Measurements from ENCODE around the gene GYPC.
"Not testable (repeated sequence)": the region's sequence is repeated elsewhere in the genome, so short reads cannot be mapped to it uniquely, and the experiment has no call there.

The GYPC gene

GRCh38 chr2:126672980-126673605 lies 17.1 kb downstream of the GYPC start:
- DNase-seq, result no peak

GRCh38 chr2:126674075-126674744 lies 18.3 kb downstream of the GYPC start:
- DNase-seq, result no peak

GRCh38 chr2:126675637-126676036 lies 19.7 kb downstream of the GYPC start:
- DNase-seq, result no peak

GRCh38 chr2:126676221-126677175 lies 20.5 kb downstream of the GYPC start:
- no peak for DNase-seq

- no peak for DNase-seq
Measured at GRCh38 chr2:126677176-126677538, 21.2 kb downstream of the GYPC start.

GRCh38 chr2:126678269-126679065 lies 22.5 kb downstream of the GYPC start:
- DNase-seq, result no peak

- DNase-seq, result no peak
Measured at GRCh38 chr2:126679094-126679713, 23.2 kb downstream of the GYPC start.

- DNase-seq, result no peak
Measured at GRCh38 chr2:126681505-126681904, 25.5 kb downstream of the GYPC start.

GRCh38 chr2:126685629-126686028 lies 29.7 kb downstream of the GYPC start:
- DNase-seq, result no peak

GRCh38 chr2:126686286-126686685 lies 30.3 kb downstream of the GYPC start:
- no peak for DNase-seq

GRCh38 chr2:126686841-126687485 lies 31.0 kb downstream of the GYPC start:
- no peak for DNase-seq

GRCh38 chr2:126687503-126687902 lies 31.5 kb downstream of the GYPC start:
- no peak for DNase-seq

GRCh38 chr2:126688594-126688993 lies 32.6 kb downstream of the GYPC start:
- not testable (repeated sequence) for DNase-seq

- DNase-seq, result not testable (repeated sequence)
Measured at GRCh38 chr2:126692241-126692640, 36.3 kb downstream of the GYPC start.

- DNase-seq, result not testable (repeated sequence)
Measured at GRCh38 chr2:126692934-126693592, 37.1 kb downstream of the GYPC start.

- no peak for DNase-seq
Measured at GRCh38 chr2:126696644-126697520, 40.9 kb downstream of the GYPC start.

GRCh38 chr2:126698376-126698775 lies 42.4 kb downstream of the GYPC start:
- DNase-seq, result no peak

GRCh38 chr2:126699018-126699417 lies 43.1 kb downstream of the GYPC start:
- DNase-seq, result no peak

- no peak for DNase-seq
Measured at GRCh38 chr2:126699716-126700581, 44.0 kb downstream of the GYPC start.
